GM19238 (cell line): ENCODE data around the gene AOAH.
"Not testable (repeated sequence)": the region's sequence is repeated elsewhere in the genome, so short reads cannot be mapped to it uniquely, and the experiment has no call there.

Source experiments
- DNase-seq: peaks from one replicate; pipeline ENCODE4 v3.0.0; 2011; ENCODE audit warnings: low spot score; ENCODE audit not compliant: insufficient read length

Gene AOAH

GRCh38 chr7:36658335-36659171, 65.7 kb downstream of the AOAH start:
- DNase-seq, result no peak

- DNase-seq, result no peak
Observed at GRCh38 chr7:36657036-36657660, 67.1 kb downstream of the AOAH start.

GRCh38 chr7:36654436-36654835, 69.9 kb downstream of the AOAH start:
- DNase-seq, result no peak

- DNase-seq, result no peak
Observed at GRCh38 chr7:36653663-36654355, 70.5 kb downstream of the AOAH start.

- no peak for DNase-seq
Observed at GRCh38 chr7:36653008-36653662, 71.2 kb downstream of the AOAH start.

- no peak for DNase-seq
Observed at GRCh38 chr7:36652431-36652830, 71.9 kb downstream of the AOAH start.

- no peak for DNase-seq
Observed at GRCh38 chr7:36651404-36651803, 72.9 kb downstream of the AOAH start.

GRCh38 chr7:36650766-36651312, 73.5 kb downstream of the AOAH start:
- DNase-seq, result no peak

GRCh38 chr7:36650320-36650719, 74.0 kb downstream of the AOAH start:
- no peak for DNase-seq

- DNase-seq, result not testable (repeated sequence)
Observed at GRCh38 chr7:36649319-36649718, 75.0 kb downstream of the AOAH start.

- no peak for DNase-seq
Observed at GRCh38 chr7:36648441-36648840, 75.9 kb downstream of the AOAH start.

- no peak for DNase-seq
Observed at GRCh38 chr7:36644625-36645422, 79.5 kb downstream of the AOAH start.

- DNase-seq, result no peak
Observed at GRCh38 chr7:36642414-36642813, 81.9 kb downstream of the AOAH start.

- no peak for DNase-seq
Observed at GRCh38 chr7:36642010-36642409, 82.3 kb downstream of the AOAH start.

GRCh38 chr7:36640682-36641081, 83.6 kb downstream of the AOAH start:
- no peak for DNase-seq

- DNase-seq, result no peak
Observed at GRCh38 chr7:36639826-36640225, 84.5 kb downstream of the AOAH start.

- DNase-seq, result no peak
Observed at GRCh38 chr7:36638586-36639263, 85.6 kb downstream of the AOAH start.

GRCh38 chr7:36638140-36638539, 86.2 kb downstream of the AOAH start:
- DNase-seq, result no peak

- no peak for DNase-seq
Observed at GRCh38 chr7:36637417-36637816, 86.9 kb downstream of the AOAH start.

GRCh38 chr7:36636126-36636525, 88.2 kb downstream of the AOAH start:
- no peak for DNase-seq
